ENCODE results near the gene KRTAP10-5. TPM values are rescaled to one million over a fixed set of nuclear protein-coding genes. Genes with fewer than 3 reads are reported as not detected.

KRTAP10-5 gene
- total RNA-seq, 1 experiment from 2014 or later, result not detected

DNA sequence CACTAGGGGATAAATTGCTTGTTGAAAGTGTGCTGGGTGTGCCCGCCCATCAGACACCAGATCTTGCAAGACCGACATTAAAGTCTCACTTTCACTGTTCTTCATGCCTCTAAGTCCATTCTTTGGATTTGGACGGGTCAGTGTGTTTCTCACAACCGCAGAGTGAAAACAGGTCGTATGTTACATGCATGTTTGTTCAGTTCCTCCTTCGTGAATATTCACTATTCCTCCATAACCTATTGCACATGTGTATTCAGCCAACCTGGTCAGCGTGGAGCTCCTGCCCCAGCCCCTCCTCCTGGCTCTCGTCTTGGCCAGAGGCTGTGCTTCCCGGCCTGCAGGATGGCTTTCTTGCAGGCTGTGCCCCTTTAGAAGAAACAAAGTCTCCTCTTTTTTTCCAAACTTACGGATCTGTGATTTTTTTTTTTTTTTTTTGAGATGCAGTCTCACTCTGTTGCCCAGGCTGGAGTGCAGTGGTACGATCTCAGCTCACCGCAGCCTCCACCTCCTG is 14.1 kb upstream of the KRTAP10-5 start:
- intact Hi-C loops (cut with micrococcal nuclease; ENCODE audit: unreplicated experiment), result no loop called here
- Histone ChIP-seq H3K4me3 (ENCODE audit: low read depth in 2 of 2, low read length in 2 of 2) (no peak overlapping the region), H3K4me1 (ENCODE audit: control insufficient read depth, insufficient read depth, low read length) (no peaks in the 10 kb centered on the region; the same call in 1 of the 2 replicates), H3K9me3 (ENCODE audit: control insufficient read depth, insufficient read depth, low read depth, low read length) (no peaks in the 10 kb centered on the region), H3K27me3 (ENCODE audit: control insufficient read depth, insufficient read depth, low read length) (no peaks in the 10 kb centered on the region), H3K27ac (ENCODE audit: low read length) (no peak overlapping the region), H3K36me3 (ENCODE audit: control insufficient read depth, insufficient read depth, low read length) (no peaks in the 10 kb centered on the region)
- ChIA-PET CTCF (interaction anchor here (0.7 kb wide), 1 partner anchor 150 kb away, joined by 3 read pairs; no protein-coding TSS in a partner anchor), POLR2A (no interaction called here)
- no peak for DNase-seq (ENCODE audit: low read depth, low spot score)
- TF ChIP-seq POLR2AphosphoS5 (IDR thresholded peaks at IDR 0.05; ENCODE audit: low read depth, low read length), result no peak
- TF ChIP-seq SIN3A (IDR thresholded peaks at IDR 0.05; ENCODE audit: borderline replicate concordance, insufficient read depth, low read depth, low read length), result no peak
- TF ChIP-seq, protein P1, sequence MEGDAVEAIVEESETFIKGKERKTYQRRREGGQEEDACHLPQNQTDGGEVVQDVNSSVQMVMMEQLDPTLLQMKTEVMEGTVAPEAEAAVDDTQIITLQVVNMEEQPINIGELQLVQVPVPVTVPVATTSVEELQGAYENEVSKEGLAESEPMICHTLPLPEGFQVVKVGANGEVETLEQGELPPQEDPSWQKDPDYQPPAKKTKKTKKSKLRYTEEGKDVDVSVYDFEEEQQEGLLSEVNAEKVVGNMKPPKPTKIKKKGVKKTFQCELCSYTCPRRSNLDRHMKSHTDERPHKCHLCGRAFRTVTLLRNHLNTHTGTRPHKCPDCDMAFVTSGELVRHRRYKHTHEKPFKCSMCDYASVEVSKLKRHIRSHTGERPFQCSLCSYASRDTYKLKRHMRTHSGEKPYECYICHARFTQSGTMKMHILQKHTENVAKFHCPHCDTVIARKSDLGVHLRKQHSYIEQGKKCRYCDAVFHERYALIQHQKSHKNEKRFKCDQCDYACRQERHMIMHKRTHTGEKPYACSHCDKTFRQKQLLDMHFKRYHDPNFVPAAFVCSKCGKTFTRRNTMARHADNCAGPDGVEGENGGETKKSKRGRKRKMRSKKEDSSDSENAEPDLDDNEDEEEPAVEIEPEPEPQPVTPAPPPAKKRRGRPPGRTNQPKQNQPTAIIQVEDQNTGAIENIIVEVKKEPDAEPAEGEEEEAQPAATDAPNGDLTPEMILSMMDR (IDR thresholded peaks at IDR 0.05), result no peak
- TF ChIP-seq, protein P2, sequence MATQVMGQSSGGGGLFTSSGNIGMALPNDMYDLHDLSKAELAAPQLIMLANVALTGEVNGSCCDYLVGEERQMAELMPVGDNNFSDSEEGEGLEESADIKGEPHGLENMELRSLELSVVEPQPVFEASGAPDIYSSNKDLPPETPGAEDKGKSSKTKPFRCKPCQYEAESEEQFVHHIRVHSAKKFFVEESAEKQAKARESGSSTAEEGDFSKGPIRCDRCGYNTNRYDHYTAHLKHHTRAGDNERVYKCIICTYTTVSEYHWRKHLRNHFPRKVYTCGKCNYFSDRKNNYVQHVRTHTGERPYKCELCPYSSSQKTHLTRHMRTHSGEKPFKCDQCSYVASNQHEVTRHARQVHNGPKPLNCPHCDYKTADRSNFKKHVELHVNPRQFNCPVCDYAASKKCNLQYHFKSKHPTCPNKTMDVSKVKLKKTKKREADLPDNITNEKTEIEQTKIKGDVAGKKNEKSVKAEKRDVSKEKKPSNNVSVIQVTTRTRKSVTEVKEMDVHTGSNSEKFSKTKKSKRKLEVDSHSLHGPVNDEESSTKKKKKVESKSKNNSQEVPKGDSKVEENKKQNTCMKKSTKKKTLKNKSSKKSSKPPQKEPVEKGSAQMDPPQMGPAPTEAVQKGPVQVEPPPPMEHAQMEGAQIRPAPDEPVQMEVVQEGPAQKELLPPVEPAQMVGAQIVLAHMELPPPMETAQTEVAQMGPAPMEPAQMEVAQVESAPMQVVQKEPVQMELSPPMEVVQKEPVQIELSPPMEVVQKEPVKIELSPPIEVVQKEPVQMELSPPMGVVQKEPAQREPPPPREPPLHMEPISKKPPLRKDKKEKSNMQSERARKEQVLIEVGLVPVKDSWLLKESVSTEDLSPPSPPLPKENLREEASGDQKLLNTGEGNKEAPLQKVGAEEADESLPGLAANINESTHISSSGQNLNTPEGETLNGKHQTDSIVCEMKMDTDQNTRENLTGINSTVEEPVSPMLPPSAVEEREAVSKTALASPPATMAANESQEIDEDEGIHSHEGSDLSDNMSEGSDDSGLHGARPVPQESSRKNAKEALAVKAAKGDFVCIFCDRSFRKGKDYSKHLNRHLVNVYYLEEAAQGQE (IDR thresholded peaks at IDR 0.05; ENCODE audit: insufficient read depth in 1 of 2, low read depth in 2 of 2, low read length in 1 of 2), result no peak
- TF ChIP-seq TCF7L2 (IDR thresholded peaks at IDR 0.05; ENCODE audit: low read depth, low read length), result no peak
- in situ Hi-C loops (cut with HindIII; ENCODE audit: low pct_unique_long_range_greater_than_20kb, low sequenced_read_pairs), result no loop called here
- no peak for ATAC-seq
- BruUV-seq (replicated peaks), result no TSS peak

DNA sequence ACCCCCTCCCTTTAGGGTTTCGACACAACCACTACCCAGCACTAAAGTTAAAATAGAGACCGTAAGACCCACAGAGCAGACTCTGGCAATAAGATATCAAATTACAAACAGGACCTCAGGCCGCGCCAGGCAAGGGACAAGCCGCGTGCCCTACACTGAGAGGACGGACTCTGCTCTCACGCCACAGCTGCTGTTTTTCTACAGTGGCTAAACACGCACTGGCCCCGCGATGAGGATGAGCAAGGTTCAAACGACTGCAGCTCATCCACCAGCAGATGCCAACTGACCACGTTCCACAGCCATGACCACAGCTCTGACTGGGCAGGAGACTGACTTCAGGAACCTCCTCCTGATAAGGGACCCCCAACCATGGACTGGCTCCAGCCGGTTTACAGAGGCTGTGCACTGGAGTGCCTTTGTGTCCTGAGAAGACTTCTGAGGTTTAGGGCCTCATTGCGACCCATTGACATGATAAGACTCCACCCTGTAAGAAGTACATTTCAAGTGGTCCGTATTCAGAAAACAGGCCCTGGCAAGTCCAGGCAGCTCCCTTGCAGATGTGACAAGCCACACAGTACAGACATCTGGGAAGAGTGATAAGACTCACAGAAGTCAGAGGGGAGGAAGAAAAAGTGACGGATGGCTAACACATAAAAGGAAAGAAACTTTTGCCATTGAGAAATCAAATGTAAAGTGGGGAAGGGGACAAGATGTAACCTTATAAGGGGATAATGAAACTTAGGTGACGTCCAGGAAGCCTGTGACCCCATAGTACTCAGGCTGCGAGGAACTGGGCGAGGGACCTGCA is 13.4 kb upstream of the KRTAP10-5 start:
- POLR2A ChIA-PET, result no interaction called here
- in situ Hi-C loops (cut with HindIII; ENCODE audit: low pct_unique_long_range_greater_than_20kb, low sequenced_read_pairs), result no loop called here
- Histone ChIP-seq H3K36me3 (ENCODE audit: control insufficient read depth, insufficient read depth, low read length) (no peaks in the 10 kb centered on the region), H3K4me1 (ENCODE audit: control insufficient read depth, insufficient read depth, low read length) (no peaks in the 10 kb centered on the region; the same call in 1 of the 2 replicates), H3K27me3 (ENCODE audit: control insufficient read depth, insufficient read depth, low read length) (no peaks in the 10 kb centered on the region), H3K27ac (ENCODE audit: low read length) (no peak overlapping the region), H3K4me3 (ENCODE audit: low read depth in 2 of 2, low read length in 2 of 2) (no peak overlapping the region), H3K9me3 (ENCODE audit: control insufficient read depth, insufficient read depth, low read depth, low read length) (no peaks in the 10 kb centered on the region)
- ATAC-seq (no peak), DNase-seq (ENCODE audit: low read depth, low spot score) (no peak)
- intact Hi-C loops (cut with micrococcal nuclease; ENCODE audit: unreplicated experiment), result no loop called here
- no peak for TF ChIP-seq POLR2AphosphoS5 (IDR thresholded peaks at IDR 0.05; ENCODE audit: low read depth, low read length)
- no peak for TF ChIP-seq SIN3A (IDR thresholded peaks at IDR 0.05; ENCODE audit: borderline replicate concordance, insufficient read depth, low read depth, low read length)
- TF ChIP-seq, protein P2 (IDR thresholded peaks at IDR 0.05; ENCODE audit: insufficient read depth in 1 of 2, low read depth in 2 of 2, low read length in 1 of 2), result no peak
- TF ChIP-seq, protein P1 (IDR thresholded peaks at IDR 0.05), result no peak
- TF ChIP-seq TCF7L2 (IDR thresholded peaks at IDR 0.05; ENCODE audit: low read depth, low read length), result no peak
- CTCF ChIA-PET, result interaction anchor here (0.7 kb wide), 1 partner anchor 149 kb away, joined by 3 read pairs; no protein-coding TSS in a partner anchor
- BruUV-seq (replicated peaks), result no TSS peak
